HG02870 (cell line): Measurements from ENCODE around the gene NSDHL.
"Not testable (repeated sequence)": the region's sequence is repeated elsewhere in the genome, so short reads cannot be mapped to it uniquely, and the experiment has no call there.

Experiments used
- ATAC-seq: cut with Tn5 transposase; IDR thresholded peaks from one replicate; pipeline ENCODE4 v1.9.1; 2021; ENCODE audit warnings: mild to moderate bottlenecking, moderate library complexity; ENCODE audit not compliant: unreplicated experiment

NSDHL gene

GRCh38 chrX:152830312-152831305, at the start of gene NSDHL, which contains the start of gene CETN2:
Gene NSDHL (plus strand): TSS chrX:152831063. CDS start chrX:152846325, 15,262 bp downstream.
Gene CETN2 (minus strand): TSS chrX:152830757. CDS start chrX:152830710, 47 bp downstream.
- peak; percentile 98 for ATAC-seq

- ATAC-seq: peak; percentile 81
Measured at GRCh38 chrX:152787062-152787461, 43.8 kb upstream of the NSDHL start.

- no peak for ATAC-seq
Measured at GRCh38 chrX:152798945-152799344, 31.9 kb upstream of the NSDHL start.

- ATAC-seq: no peak
Measured at GRCh38 chrX:152806035-152806434, 24.8 kb upstream of the NSDHL start.

GRCh38 chrX:152810403-152810802, 20.5 kb upstream of the NSDHL start:
- no peak for ATAC-seq

GRCh38 chrX:152813206-152813605, 17.7 kb upstream of the NSDHL start:
- ATAC-seq: no peak

GRCh38 chrX:152814048-152814447, 16.8 kb upstream of the NSDHL start:
- no peak for ATAC-seq

- ATAC-seq: no peak
Measured at GRCh38 chrX:152817078-152817764, 13.6 kb upstream of the NSDHL start.

GRCh38 chrX:152818356-152818755, 12.5 kb upstream of the NSDHL start:
- ATAC-seq: no peak

- ATAC-seq: no peak
Measured at GRCh38 chrX:152819266-152819665, 11.6 kb upstream of the NSDHL start.

- ATAC-seq: no peak
Measured at GRCh38 chrX:152819732-152820131, 11.1 kb upstream of the NSDHL start.

- ATAC-seq: no peak
Measured at GRCh38 chrX:152821145-152821765, 9.6 kb upstream of the NSDHL start.

GRCh38 chrX:152822383-152823086, 8.3 kb upstream of the NSDHL start:
- no peak for ATAC-seq

GRCh38 chrX:152823657-152824056, 7.2 kb upstream of the NSDHL start:
- ATAC-seq: no peak

GRCh38 chrX:152824841-152825374, 6.0 kb upstream of the NSDHL start:
- no peak for ATAC-seq

- ATAC-seq: no peak
Measured at GRCh38 chrX:152831391-152831790, 528 bp downstream of the NSDHL start.

GRCh38 chrX:152832520-152832919, 1.7 kb downstream of the NSDHL start:
- ATAC-seq: no peak

GRCh38 chrX:152833378-152833777, 2.5 kb downstream of the NSDHL start:
- no peak for ATAC-seq

GRCh38 chrX:152835470-152835869, 4.6 kb downstream of the NSDHL start:
- not testable (repeated sequence) for ATAC-seq

GRCh38 chrX:152842772-152843338, 12.0 kb downstream of the NSDHL start:
- ATAC-seq: no peak
